Left renal pelvis (tissue), 4 donors: ENCODE data around the gene CATSPERZ. TPM values are rescaled to one million over a fixed set of nuclear protein-coding genes. Genes with fewer than 3 reads are reported as not detected.
A peak's percentile ranks its signal among the peaks of the same experiment; 100 is the strongest.
"Not testable (repeated sequence)": the region's sequence is repeated elsewhere in the genome, so short reads cannot be mapped to it uniquely, and the experiment has no call there.

Experiments
- DNase-seq, 4 donors: peaks; one replicate each; pipeline ENCODE4 v3.0.0-alpha.2; 2013; ENCODE audit warnings: low read depth in 4 of 4, low spot score in 3 of 4
- polyA plus RNA-seq, 4 donors: library from polyadenylated mRNA; unstranded; fragments of 120-200 nt; gene quantifications; one replicate each; pipeline ENCODE4 v1.2.1, GENCODE V29; 2013; ENCODE audit not compliant: insufficient read length in 4 of 4

Gene CATSPERZ
- polyA plus RNA-seq, 4 donors, result 0.79 TPM; not detected in 3

DNA sequence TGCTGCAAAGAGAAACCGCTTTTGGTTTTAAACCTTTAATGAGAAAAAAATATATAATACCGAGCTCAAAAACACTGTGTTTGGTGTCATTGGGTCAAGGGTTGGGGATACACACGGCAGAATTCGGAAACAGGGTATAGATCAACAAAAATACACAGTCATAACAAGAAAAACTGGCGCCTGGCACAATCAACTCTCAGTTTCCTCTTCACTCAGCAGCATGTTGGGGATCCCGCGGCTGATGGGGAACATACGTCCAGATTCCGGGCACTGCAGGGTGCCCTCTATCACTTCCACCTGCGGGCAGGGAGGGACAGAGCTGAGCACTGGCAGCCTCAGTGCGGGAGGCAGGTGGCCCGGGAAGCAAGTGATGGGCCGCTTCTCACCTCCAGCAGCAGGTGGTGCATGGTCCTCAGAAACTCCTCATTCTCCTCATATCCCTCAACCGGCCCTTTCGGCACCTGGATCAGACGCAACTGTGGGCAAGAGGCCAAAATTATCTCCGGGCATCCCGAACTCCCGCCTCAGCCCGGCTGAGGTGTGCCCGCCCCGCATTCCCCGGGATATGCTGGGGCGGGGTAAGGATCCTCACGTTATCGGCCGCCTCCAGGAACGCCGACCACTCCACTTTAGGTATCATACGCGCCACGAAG lies 16.6 kb downstream of the CATSPERZ start:
- DNase-seq, result no peak

- DNase-seq, result peak; percentile 86 to 94 (median 92)
Observed at GRCh38 chr11:64317325-64317960, 17.3 kb downstream of the CATSPERZ start, which contains the start of gene TRMT112. Gene TRMT112, minus strand, starts transcription at chr11:64317559. Its CDS starts 33 bp downstream, at chr11:64317526.

DNA sequence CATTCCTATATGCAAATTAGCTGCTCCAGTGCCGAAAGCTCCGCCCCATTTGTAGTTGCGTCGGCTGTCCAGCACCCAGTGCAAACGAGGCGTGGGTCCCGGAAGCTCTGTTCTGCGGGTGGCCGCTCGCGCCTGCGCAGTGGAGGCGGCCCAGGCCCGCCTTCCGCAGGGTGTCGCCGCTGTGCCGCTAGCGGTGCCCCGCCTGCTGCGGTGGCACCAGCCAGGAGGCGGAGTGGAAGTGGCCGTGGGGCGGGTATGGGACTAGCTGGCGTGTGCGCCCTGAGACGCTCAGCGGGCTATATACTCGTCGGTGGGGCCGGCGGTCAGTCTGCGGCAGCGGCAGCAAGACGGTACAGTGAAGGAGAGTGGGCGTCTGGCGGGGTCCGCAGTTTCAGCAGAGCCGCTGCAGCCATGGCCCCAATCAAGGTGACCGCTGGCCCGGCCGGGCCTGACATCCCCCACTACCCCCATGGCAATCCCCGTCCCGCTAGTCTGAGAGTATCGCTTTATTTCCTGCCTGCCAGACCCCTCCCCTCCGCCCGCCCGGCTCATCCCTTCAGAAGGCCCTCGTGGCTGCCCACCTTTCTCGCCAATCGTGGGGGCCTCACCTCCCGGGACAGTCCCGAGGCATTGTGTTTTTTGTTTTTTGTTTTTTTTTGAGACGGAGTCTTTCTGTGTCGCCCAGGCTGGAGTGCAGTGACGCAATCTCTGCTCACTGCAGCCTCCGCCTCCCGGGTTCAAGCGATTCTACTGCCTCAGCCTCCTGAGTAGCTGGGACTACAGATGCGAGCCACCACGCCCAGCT lies 18.0 kb downstream of the CATSPERZ start, which contains the start of gene PRDX5:
TSS of gene PRDX5 (plus strand) at position 161 of the 805 bp plus-strand sequence. CDS start at position 256, 95 bp downstream.
- DNase-seq, result peak; percentile 89 to 91 (median 90)

- DNase-seq, result no peak
Observed at GRCh38 chr11:64318766-64319761, 18.9 kb downstream of the CATSPERZ start.

- DNase-seq, result no peak
Observed at GRCh38 chr11:64320556-64320955, 20.4 kb downstream of the CATSPERZ start.

DNA sequence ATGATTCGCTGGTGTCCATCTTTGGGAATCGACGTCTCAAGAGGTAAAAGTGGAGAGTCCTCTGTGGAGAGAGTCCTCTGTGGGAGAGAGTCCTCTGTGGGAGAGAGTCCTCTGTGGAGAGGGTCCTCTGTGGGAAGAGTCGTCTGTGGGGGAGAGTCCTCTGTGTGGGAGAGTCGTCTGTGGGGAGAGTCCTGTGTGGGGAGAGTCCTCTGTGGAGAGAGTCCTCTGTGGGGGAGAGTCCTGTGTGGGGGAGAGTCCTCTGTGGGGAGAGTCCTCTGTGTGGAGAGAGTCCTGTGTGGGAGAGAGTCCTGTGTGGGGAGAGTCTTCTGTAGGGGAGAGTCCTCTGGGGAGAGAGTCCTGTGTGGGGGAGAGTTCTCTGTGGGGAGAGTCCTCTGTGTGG lies 20.9 kb downstream of the CATSPERZ start:
- DNase-seq, result no peak

GRCh38 chr11:64321533-64321932 lies 21.4 kb downstream of the CATSPERZ start:
- no peak for DNase-seq

GRCh38 chr11:64322925-64323260 lies 22.7 kb downstream of the CATSPERZ start:
- DNase-seq, result no peak

DNA sequence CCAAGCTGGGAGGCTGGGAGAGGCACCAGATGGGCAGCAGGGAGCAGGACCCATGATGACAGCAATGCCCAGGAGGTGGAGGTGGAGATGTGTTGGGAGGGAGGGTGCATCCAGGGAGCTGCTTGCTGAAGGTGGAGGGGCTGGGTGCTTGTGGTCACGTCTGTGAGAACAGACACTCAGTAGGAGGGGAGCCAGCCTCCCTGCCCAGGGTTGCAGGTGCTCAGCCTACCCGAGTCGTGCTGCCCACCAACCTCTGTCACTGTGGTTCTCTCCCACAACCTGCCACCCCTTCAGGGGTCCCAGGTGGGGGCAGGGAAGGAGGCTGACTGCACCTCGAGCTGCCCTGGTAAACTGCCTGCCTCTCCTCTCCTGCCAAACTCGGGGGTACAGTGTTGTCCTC lies 23.2 kb downstream of the CATSPERZ start:
- no peak for DNase-seq

- DNase-seq, result not testable (repeated sequence)
Observed at GRCh38 chr11:64323984-64324383, 23.8 kb downstream of the CATSPERZ start.

GRCh38 chr11:64324692-64325469 lies 24.7 kb downstream of the CATSPERZ start:
- DNase-seq, result no peak

DNA sequence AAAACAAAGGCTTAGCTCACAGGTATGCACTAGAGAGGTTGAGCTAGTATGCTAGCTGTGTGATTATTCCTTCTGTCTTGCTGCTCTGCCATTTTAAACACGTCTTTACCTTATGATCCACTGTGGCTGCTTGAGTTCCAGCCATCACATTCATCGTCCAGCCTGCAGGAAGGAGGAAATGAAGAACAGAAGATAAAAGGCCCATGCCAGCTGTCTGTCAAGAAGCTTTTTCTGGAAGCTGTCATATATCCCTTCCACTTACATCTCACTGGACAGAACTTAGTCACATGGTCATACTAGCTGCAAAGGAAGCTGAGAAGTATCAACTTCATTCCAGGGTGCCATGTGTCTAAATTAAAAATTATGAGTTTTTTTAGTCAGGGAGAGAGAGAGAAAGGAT lies 27.2 kb downstream of the CATSPERZ start:
- DNase-seq, result no peak

DNA sequence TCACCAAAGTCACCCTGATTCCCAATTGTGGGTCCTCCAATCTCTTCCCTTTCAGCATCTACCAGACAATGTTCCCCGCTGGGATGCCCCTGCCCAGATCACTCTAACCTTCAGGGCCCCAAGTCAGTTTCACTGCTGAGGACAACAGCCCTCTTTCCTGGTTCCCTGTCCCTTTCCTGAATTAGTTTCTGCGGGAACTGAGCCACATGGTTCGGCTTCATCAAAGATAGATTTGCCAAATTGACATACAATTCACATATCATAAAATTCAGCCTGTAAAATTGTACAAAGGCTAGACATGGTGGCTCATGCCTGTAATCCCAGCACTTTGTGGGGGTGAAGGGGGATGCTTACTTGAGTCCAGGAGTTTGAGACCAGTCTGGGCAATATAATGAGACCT lies 27.8 kb downstream of the CATSPERZ start:
- DNase-seq, result no peak

- DNase-seq, result no peak
Observed at GRCh38 chr11:64330888-64331287, 30.7 kb downstream of the CATSPERZ start.

- DNase-seq, result no peak
Observed at GRCh38 chr11:64331569-64332371, 31.6 kb downstream of the CATSPERZ start.

- DNase-seq, result no peak
Observed at GRCh38 chr11:64333556-64333955, 33.4 kb downstream of the CATSPERZ start.

DNA sequence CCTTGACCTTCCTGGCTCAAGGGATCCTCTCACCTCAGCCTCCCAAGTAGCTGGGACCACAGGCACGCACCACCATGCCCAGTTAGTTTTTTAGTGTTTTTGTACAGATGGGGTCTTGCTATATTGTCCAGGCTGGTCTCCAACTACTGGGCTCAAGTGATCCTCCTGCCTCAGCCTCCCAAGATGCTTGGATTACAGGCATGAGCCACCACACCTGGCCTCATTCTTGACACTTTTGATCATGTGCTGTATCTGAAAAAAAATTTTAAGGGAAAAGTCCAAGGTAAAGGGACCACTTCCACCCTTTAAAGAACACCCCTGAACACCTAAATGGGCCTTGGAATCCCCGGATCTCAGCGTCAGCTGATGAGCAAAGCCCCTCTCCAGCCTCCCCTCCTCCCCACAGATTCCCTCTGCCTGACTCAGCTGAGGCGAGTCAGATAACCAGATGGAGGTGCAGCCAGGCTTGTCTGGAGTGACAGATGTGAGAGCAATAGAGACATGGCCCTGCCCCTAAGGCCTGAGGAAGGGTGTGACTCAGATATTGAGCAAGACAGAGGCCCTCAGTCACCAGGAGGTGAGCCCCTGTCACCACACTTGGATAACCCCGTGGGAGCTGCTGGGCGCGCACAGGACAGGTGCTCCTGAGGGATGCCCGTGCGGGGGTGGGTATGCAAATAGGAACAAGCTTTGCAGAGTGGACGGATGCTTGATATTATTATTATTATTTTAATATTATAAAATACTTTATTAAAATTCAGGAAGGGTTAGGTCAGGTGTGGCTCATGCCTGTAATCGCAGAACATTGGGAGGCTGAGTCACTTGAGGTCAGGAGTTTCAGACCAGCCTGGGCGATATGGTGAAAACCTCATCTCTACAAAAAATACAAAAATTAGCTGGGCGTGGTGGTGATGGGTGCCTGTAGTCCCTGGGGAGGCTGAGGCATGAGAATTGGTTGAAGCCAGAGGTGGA lies 34.9 kb downstream of the CATSPERZ start:
- no peak for DNase-seq
